ENCODE results near the gene DCLRE1B. TPM values are rescaled to one million over a fixed set of nuclear protein-coding genes. Genes with fewer than 3 reads are reported as not detected.

Gene DCLRE1B
- total RNA-seq, 1 experiment from 2014 or later, result 6.9 TPM

GRCh38 chr1:113949007-113949406 is 43.9 kb downstream of the DCLRE1B start:
- H3K27me3 Mint-ChIP-seq (ENCODE audit: insufficient read depth, unreplicated experiment), result no peaks in the 10 kb centered on the region
- no peaks in the 10 kb centered on the region for H3K27me3 ChIP-seq (replicated peaks; ENCODE audit: control insufficient read depth, insufficient read depth, low read length)
- peaks cover 14% of the 10 kb centered on the region for H3K36me3 Mint-ChIP-seq (ENCODE audit: insufficient read depth, unreplicated experiment)
- no peak for DNase-seq
- intact Hi-C loops (cut with micrococcal nuclease; ENCODE audit: unreplicated experiment), result no loop called here
- H3K4me1 Mint-ChIP-seq (ENCODE audit: low read depth, unreplicated experiment), result peaks cover 17% of the 10 kb centered on the region
- H3K36me3 ChIP-seq (ENCODE audit: control insufficient read depth, insufficient read depth, low read length), result no peaks in the 10 kb centered on the region
- ChIA-PET POLR2A (interaction anchor here (0.6 kb wide), 2 partner anchors 20 to 175 kb away, joined by 5 to 8 read pairs; no protein-coding TSS in a partner anchor), CTCF (interaction anchor here (0.6 kb wide), 1 partner anchor 37 kb away, joined by 4 read pairs; no protein-coding TSS in a partner anchor)
- no peaks in the 10 kb centered on the region for H3K9me3 ChIP-seq
- no peaks in the 10 kb centered on the region for H3K9me3 Mint-ChIP-seq (ENCODE audit: unreplicated experiment)
- TF ChIP-seq CTCF (IDR thresholded peaks at IDR 0.05; ENCODE audit: insufficient read depth in 1 of 2, low read depth in 1 of 2, low read length in 1 of 2, severe bottlenecking in 1 of 2, unreplicated experiment in 1 of 2), result peak in 1 of 2 experiments; percentile 17
- H3K4me1 ChIP-seq, result peaks cover 30% of the 10 kb centered on the region
- H3K27ac Mint-ChIP-seq (ENCODE audit: unreplicated experiment), result no peak overlapping the region
- BruUV-seq (replicated peaks), result no TSS peak
- no peak overlapping the region for H3K4me3 ChIP-seq (ENCODE audit: low read depth, low read length)
- H3K4me3 Mint-ChIP-seq (ENCODE audit: unreplicated experiment), result no peak overlapping the region

- Mint-ChIP-seq H3K27ac (ENCODE audit: unreplicated experiment) (no peak overlapping the region), H3K9me3 (ENCODE audit: unreplicated experiment) (no peaks in the 10 kb centered on the region), H3K4me1 (ENCODE audit: low read depth, unreplicated experiment) (peaks cover 16% of the 10 kb centered on the region), H3K4me3 (ENCODE audit: unreplicated experiment) (no peak overlapping the region), H3K36me3 (ENCODE audit: insufficient read depth, unreplicated experiment) (peaks cover 4% of the 10 kb centered on the region), H3K27me3 (ENCODE audit: insufficient read depth, unreplicated experiment) (no peaks in the 10 kb centered on the region)
- H3K9me3 ChIP-seq, result no peaks in the 10 kb centered on the region
- H3K4me3 ChIP-seq (ENCODE audit: low read depth, low read length), result no peak overlapping the region
- BruUV-seq (replicated peaks), result no TSS peak
- H3K36me3 ChIP-seq (ENCODE audit: control insufficient read depth, insufficient read depth, low read length), result no peaks in the 10 kb centered on the region
- intact Hi-C loops (cut with micrococcal nuclease; ENCODE audit: unreplicated experiment), result no loop called here
- CTCF ChIA-PET, result no interaction called here
- no peak for DNase-seq
- no peaks in the 10 kb centered on the region for H3K27me3 ChIP-seq (replicated peaks; ENCODE audit: control insufficient read depth, insufficient read depth, low read length)
- POLR2A ChIA-PET, result interaction anchor here (0.7 kb wide), 1 partner anchor 1148 kb away, joined by 20 read pairs; no protein-coding TSS in a partner anchor
- no peak for TF ChIP-seq CTCF (IDR thresholded peaks at IDR 0.05; ENCODE audit: insufficient read depth in 1 of 2, low read depth in 1 of 2, low read length in 1 of 2, severe bottlenecking in 1 of 2, unreplicated experiment in 1 of 2)
- peaks cover 20% of the 10 kb centered on the region for H3K4me1 ChIP-seq
Observed at GRCh38 chr1:113950908-113951307, 45.8 kb downstream of the DCLRE1B start.

GRCh38 chr1:113951719-113952118 is 46.6 kb downstream of the DCLRE1B start:
- peaks cover 10% of the 10 kb centered on the region for H3K4me1 Mint-ChIP-seq (ENCODE audit: low read depth, unreplicated experiment)
- POLR2A ChIA-PET, result interaction anchor here (0.6 to 0.7 kb wide), 2 partner anchors 65 to 1147 kb away, joined by 3 to 20 read pairs; no protein-coding TSS in a partner anchor
- BruUV-seq (replicated peaks), result no TSS peak
- H3K9me3 Mint-ChIP-seq (ENCODE audit: unreplicated experiment), result no peaks in the 10 kb centered on the region
- H3K36me3 Mint-ChIP-seq (ENCODE audit: insufficient read depth, unreplicated experiment), result no peaks in the 10 kb centered on the region
- Histone ChIP-seq H3K36me3 (ENCODE audit: control insufficient read depth, insufficient read depth, low read length) (no peaks in the 10 kb centered on the region), H3K4me1 (peaks cover 15% of the 10 kb centered on the region), H3K27me3 (replicated peaks; ENCODE audit: control insufficient read depth, insufficient read depth, low read length) (no peaks in the 10 kb centered on the region), H3K4me3 (ENCODE audit: low read depth, low read length) (no peak overlapping the region), H3K9me3 (no peaks in the 10 kb centered on the region)
- H3K27me3 Mint-ChIP-seq (ENCODE audit: insufficient read depth, unreplicated experiment), result no peaks in the 10 kb centered on the region
- CTCF ChIA-PET, result no interaction called here
- intact Hi-C loops (cut with micrococcal nuclease; ENCODE audit: unreplicated experiment), result no loop called here
- TF ChIP-seq CTCF (IDR thresholded peaks at IDR 0.05; ENCODE audit: insufficient read depth in 1 of 2, low read depth in 1 of 2, low read length in 1 of 2, severe bottlenecking in 1 of 2, unreplicated experiment in 1 of 2), result no peak
- no peak for DNase-seq
- no peak overlapping the region for H3K27ac Mint-ChIP-seq (ENCODE audit: unreplicated experiment)
- no peak overlapping the region for H3K4me3 Mint-ChIP-seq (ENCODE audit: unreplicated experiment)

All from Caco-2 (cell line).